ENCODE data around the gene SYT13.

DNA sequence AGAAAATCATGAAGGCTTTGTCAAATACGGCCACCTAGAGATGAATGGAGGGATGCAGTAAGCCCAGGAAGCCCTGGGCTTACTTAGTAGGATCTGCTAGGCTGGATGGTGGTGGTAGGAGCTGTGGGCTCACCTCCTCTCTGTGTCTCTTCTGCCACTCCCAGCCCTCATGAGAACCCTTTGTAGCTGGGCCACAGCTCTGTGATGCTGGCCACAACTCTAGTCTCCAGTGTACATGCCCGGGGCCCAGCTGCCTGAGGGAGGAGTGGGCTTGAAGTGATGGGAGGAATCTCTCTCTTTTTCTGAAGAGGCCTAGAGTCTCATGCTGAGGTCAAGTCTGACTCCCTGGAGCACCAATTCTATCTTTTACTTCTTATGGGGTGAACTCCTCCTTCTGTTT lies 32.4 kb upstream of the SYT13 start:
- TF ChIP-seq GATA2 (IDR thresholded peaks at IDR 0.05; ENCODE audit: low read depth, low read length): no peak
- no peak for TF ChIP-seq GATA3 (IDR thresholded peaks at IDR 0.05; ENCODE audit: low read depth, low read length)

Data from SH-SY5Y (cell line).